Activated naive CD8-positive, alpha-beta T cell treated with anti-CD3 and anti-CD28 coated beads for 36 hours (primary cell): ENCODE measurements around the gene DYNLL1. TPM values are rescaled to one million over a fixed set of nuclear protein-coding genes. Genes with fewer than 3 reads are reported as not detected.
"Not testable (repeated sequence)": the region's sequence is repeated elsewhere in the genome, so short reads cannot be mapped to it uniquely, and the experiment has no call there.

Experiments used
- DNase-seq: peaks from one replicate; pipeline ENCODE4 v3.0.0; 2021
- H3K27ac Mint-ChIP-seq: one replicate; pipeline ENCODE4 v1.8.0; 2022; ENCODE audit warnings: mild to moderate bottlenecking, moderate library complexity, mixed read lengths
- H3K27me3 Mint-ChIP-seq: one replicate; pipeline ENCODE4 v1.8.0; 2022; ENCODE audit warnings: mild to moderate bottlenecking, mixed read lengths
- H3K36me3 Mint-ChIP-seq: one replicate; pipeline ENCODE4 v1.8.0; 2021; ENCODE audit warnings: mild to moderate bottlenecking, mixed read lengths
- H3K4me1 Mint-ChIP-seq: one replicate; pipeline ENCODE4 v1.8.0; 2021; ENCODE audit warnings: mixed read lengths
- H3K4me3 Mint-ChIP-seq: one replicate; pipeline ENCODE4 v1.8.0; 2022; ENCODE audit warnings: mild to moderate bottlenecking, moderate library complexity, mixed read lengths
- H3K9me3 Mint-ChIP-seq: one replicate; pipeline ENCODE4 v1.8.0; 2022; ENCODE audit warnings: mixed read lengths
- total RNA-seq, 2 experiments: library from RNA; stranded (reverse); gene quantifications; one replicate each; pipeline ENCODE4 v1.2.3, GENCODE V29; 2021

Gene DYNLL1
- total RNA-seq, result 100 to 1,000 TPM; 214 to 226 TPM

- no peaks in the 10 kb centered on the region for H3K27me3 Mint-ChIP-seq
- H3K4me1 Mint-ChIP-seq, result peaks cover 22% of the 10 kb centered on the region
- H3K4me3 Mint-ChIP-seq, result peak within 1 kb of the TSS; percentile 97
- peak; percentile 98 for DNase-seq
- no peaks in the 10 kb centered on the region for H3K9me3 Mint-ChIP-seq
- H3K27ac Mint-ChIP-seq, result peak within 1 kb of the TSS; percentile 91
- peaks cover 26% of the 10 kb centered on the region for H3K36me3 Mint-ChIP-seq
Measured at GRCh38 chr12:120495731-120496412, at the start of gene DYNLL1. DYNLL1 (plus strand) TSS chr12:120496113; CDS start chr12:120496422, 309 bp downstream.

- H3K4me3 Mint-ChIP-seq, result peak overlapping the region; percentile 95
- DNase-seq, H3K27me3 Mint-ChIP-seq, H3K9me3 Mint-ChIP-seq: not testable (repeated sequence)
- H3K27ac Mint-ChIP-seq, result peak overlapping the region; percentile 95
- H3K4me1 Mint-ChIP-seq, result peaks cover 36% of the 10 kb centered on the region
- H3K36me3 Mint-ChIP-seq, result peaks cover 28% of the 10 kb centered on the region
Measured at GRCh38 chr12:120446844-120447178, 49.1 kb upstream of the DYNLL1 start.

DNA sequence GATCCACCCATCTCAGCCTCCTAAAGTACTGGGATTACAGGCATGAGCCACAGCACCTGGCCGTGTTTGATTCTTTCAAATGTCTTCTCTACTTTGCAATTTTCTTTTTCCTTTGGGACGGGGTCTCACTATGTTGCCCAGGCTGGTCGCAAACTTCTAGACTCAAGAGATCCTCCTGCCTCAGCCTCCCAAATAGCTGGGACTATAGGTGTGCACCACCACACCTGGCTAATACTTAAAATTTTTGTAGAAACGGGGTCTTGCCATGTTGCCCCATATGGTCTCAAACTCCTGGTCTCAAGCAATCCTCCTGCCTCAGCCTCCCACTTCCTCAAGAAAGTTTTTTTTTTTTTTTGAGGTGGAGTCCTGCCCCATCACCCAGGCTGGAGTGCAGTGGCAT, 47.9 kb upstream of the DYNLL1 start:
- peak overlapping the region; percentile 95 for H3K4me3 Mint-ChIP-seq
- peaks cover 28% of the 10 kb centered on the region for H3K36me3 Mint-ChIP-seq
- H3K27me3 Mint-ChIP-seq, result no peaks in the 10 kb centered on the region
- H3K27ac Mint-ChIP-seq, result no peak overlapping the region
- DNase-seq, result no peak
- H3K4me1 Mint-ChIP-seq, result peaks cover 32% of the 10 kb centered on the region
- H3K9me3 Mint-ChIP-seq, result no peaks in the 10 kb centered on the region

DNA sequence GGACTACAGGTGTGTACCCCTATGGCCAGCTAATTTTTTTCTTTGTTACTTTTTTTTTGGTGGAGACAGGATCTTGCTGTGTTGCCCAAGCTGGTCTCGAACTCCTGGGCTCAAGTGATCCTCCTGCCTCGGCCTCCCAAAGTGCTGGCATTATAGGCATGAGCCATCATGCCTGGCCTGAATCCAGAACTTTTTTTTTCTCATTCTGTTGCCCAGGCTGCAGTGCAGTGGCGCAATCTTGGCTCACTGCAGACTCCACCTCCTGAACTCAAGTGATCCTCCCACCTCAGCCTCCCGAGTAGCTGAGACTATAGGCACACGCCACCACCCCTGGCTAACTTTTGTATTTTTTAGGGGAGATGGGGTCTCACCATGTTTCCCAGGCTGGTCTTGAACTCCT, 43.4 kb upstream of the DYNLL1 start:
- H3K4me1 Mint-ChIP-seq, result peaks cover 13% of the 10 kb centered on the region

DNA sequence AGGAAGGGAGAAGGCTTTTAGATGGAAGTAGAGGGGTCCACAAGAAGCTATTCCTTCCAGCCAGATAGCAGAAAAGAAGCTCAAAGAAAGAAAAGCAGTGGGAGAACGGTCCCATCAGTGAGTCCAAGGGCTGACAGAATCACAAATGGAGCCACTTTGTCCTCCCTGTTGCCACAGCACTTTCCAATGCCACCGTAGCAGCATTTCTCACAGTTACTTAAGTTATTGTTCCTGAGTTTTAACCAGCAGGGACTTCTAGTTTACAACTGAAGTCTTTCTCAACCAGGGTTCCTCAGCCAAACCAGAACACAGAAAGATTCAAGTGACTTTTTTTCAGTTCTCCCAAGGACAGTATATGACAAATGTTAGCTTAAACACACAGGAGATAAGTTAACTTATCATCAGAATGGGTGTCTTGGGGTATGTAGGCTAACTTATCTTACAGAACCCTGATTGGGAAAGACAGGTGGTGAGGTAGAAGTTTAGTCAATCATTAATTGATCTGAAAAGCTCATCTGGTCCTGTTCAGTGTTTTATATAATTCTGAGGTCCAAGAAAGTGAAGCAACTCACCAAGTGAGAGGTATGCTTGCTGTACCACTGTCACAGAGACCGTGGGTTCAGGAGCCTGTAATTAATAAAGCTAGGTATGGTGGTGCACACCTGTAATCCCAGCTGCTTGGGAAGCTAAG, 42.7 kb upstream of the DYNLL1 start:
- H3K36me3 Mint-ChIP-seq, result peaks cover 25% of the 10 kb centered on the region
- DNase-seq, result no peak
- H3K27me3 Mint-ChIP-seq, result no peaks in the 10 kb centered on the region
- H3K9me3 Mint-ChIP-seq, result no peaks in the 10 kb centered on the region
- peaks cover 6% of the 10 kb centered on the region for H3K4me1 Mint-ChIP-seq
- H3K4me3 Mint-ChIP-seq, result no peak overlapping the region
- peak overlapping the region; percentile 48 for H3K27ac Mint-ChIP-seq

More for the DNA sequence above, 43.4 kb upstream of the DYNLL1 start:
- DNase-seq, H3K27me3 Mint-ChIP-seq, H3K27ac Mint-ChIP-seq, H3K9me3 Mint-ChIP-seq, H3K4me3 Mint-ChIP-seq: not testable (repeated sequence)
- peaks cover 29% of the 10 kb centered on the region for H3K36me3 Mint-ChIP-seq

DNA sequence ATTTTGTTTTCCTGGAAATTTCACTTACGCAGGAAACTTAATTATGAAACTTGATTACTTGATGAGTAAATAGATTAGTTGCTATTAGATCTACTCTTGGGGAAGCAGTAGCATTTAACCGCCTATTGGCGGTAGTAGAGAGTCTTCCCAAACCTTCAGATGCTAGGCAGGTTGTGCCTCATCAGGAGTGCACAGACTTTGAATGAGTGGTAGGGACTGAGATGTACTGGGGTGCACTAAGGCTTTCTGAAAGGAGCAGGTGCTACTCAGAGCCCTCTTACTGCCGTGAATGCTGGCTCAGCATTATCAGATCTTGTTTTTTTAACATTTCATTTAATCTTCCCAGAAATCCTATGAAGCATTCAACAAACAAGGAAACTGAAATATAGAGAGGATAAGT, 41.9 kb upstream of the DYNLL1 start:
- Mint-ChIP-seq H3K9me3 (no peaks in the 10 kb centered on the region), H3K4me1 (peaks cover 6% of the 10 kb centered on the region), H3K4me3 (no peak overlapping the region), H3K27ac (peak overlapping the region; percentile 48), H3K27me3 (no peaks in the 10 kb centered on the region), H3K36me3 (peaks cover 27% of the 10 kb centered on the region)
- no peak for DNase-seq

DNA sequence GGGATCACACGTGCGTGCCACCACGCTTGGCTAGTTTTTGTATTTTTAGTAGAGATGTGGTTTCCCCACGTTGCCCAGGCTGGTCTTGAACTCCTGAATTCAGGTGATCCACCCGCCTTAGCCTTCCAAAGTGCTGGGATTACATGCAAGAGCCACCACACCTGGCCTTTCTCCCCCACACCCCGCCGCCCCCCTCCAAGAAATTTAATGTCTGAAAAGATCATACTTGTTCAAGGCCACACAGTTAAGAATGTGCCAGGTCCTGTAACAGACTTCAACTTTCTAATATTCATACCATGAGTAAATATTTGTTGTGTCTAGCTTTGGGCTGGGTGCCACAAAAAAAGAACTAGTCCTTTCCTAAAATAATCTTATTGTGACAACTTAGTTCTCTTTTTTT, 40.6 kb upstream of the DYNLL1 start:
- H3K9me3 Mint-ChIP-seq, result no peaks in the 10 kb centered on the region
- peaks cover 3% of the 10 kb centered on the region for H3K4me1 Mint-ChIP-seq
- H3K27me3 Mint-ChIP-seq, result no peaks in the 10 kb centered on the region
- no peak overlapping the region for H3K27ac Mint-ChIP-seq
- peaks cover 26% of the 10 kb centered on the region for H3K36me3 Mint-ChIP-seq
- H3K4me3 Mint-ChIP-seq, result no peak overlapping the region
- no peak for DNase-seq

- peak overlapping the region; percentile 21 for H3K27ac Mint-ChIP-seq
Measured at GRCh38 chr12:120457133-120457532, 38.8 kb upstream of the DYNLL1 start.

DNA sequence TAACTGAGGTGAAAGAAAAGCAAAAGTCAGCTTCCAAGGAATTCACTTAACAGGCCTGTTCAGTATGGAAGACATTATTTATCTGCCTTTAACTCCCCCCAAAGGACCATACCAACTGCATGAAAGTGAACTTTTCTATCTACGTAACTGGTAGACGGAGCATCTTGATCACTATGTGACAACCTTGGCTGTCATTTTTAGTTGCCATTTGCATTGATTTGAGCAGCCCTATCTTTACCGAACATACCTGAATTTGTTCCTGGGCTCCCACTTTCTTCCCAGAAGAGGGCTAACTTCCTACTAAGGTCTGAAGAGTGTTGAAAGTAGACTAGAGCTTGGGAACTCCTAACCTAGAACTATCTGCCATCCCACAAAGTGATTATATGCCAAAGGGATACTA, 35.8 kb upstream of the DYNLL1 start:
- Mint-ChIP-seq H3K4me3 (no peak overlapping the region), H3K27ac (peak overlapping the region; percentile 35), H3K27me3 (no peaks in the 10 kb centered on the region), H3K4me1 (peaks cover 9% of the 10 kb centered on the region), H3K36me3 (peaks cover 24% of the 10 kb centered on the region), H3K9me3 (no peaks in the 10 kb centered on the region)
- DNase-seq, result no peak

More at GRCh38 chr12:120457133-120457532, 38.8 kb upstream of the DYNLL1 start:
- Mint-ChIP-seq H3K36me3 (peaks cover 27% of the 10 kb centered on the region), H3K27me3 (no peaks in the 10 kb centered on the region), H3K9me3 (no peaks in the 10 kb centered on the region), H3K4me1 (peaks cover 3% of the 10 kb centered on the region), H3K4me3 (no peak overlapping the region)
- DNase-seq, result no peak

DNA sequence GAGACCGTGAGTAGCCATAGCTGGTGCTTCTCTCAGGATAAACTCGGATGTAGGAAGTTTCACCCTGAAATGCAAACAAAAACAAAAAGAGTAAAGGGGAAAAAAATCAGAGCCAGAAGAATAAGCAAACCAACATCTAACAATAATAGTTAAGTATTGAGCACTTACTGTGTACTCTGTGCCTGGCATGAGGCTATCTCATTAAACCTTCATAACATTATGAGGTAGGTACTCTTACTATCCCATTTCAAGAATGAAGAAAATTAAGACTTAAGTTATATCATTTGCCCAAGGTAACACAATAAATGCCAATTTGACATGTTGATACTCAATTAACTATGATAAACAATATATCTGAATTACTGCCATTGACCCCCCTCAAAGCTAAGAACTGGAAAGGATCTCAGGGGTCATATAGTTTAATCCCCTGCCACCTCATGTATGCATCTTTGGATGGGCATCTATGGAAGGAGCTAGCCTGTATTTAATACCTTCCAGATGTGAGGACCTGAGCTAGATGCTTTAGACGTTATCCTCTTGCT, 33.7 kb upstream of the DYNLL1 start:
- Mint-ChIP-seq H3K9me3 (no peaks in the 10 kb centered on the region), H3K27me3 (no peaks in the 10 kb centered on the region), H3K4me3 (no peak overlapping the region), H3K4me1 (peaks cover 25% of the 10 kb centered on the region), H3K27ac (peak overlapping the region; percentile 4), H3K36me3 (peaks cover 22% of the 10 kb centered on the region)
- no peak for DNase-seq

DNA sequence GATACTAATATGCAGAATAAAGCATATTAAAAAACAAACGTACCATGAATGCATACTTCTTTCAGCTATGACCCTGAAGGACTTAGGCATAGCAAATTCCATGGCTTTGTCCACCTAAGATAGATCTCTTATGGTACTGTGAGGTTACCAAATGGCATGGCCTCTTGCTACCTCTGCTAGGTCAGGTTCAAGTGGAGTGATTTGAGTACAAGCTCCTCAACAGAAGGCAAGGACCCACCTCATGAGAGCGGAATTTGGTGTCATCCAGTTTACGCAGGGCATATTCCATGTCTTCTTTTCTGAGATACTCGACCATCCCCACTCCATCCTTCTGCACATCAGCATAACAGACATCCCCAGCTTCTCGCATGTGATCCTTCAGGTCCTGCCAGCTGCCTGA, 32.2 kb upstream of the DYNLL1 start:
- Mint-ChIP-seq H3K27me3 (no peaks in the 10 kb centered on the region), H3K4me1 (peaks cover 34% of the 10 kb centered on the region), H3K9me3 (no peaks in the 10 kb centered on the region), H3K4me3 (no peak overlapping the region), H3K27ac (no peak overlapping the region), H3K36me3 (peaks cover 31% of the 10 kb centered on the region)
- no peak for DNase-seq

GRCh38 chr12:120465756-120466155, 30.2 kb upstream of the DYNLL1 start:
- Mint-ChIP-seq H3K4me3 (no peak overlapping the region), H3K36me3 (peaks cover 26% of the 10 kb centered on the region), H3K9me3 (no peaks in the 10 kb centered on the region), H3K27me3 (no peaks in the 10 kb centered on the region), H3K27ac (no peak overlapping the region), H3K4me1 (peaks cover 37% of the 10 kb centered on the region)
- no peak for DNase-seq

- Mint-ChIP-seq H3K36me3 (peaks cover 25% of the 10 kb centered on the region), H3K4me1 (peaks cover 41% of the 10 kb centered on the region), H3K4me3 (no peak overlapping the region), H3K27ac (peak overlapping the region; percentile 58), H3K9me3 (no peaks in the 10 kb centered on the region), H3K27me3 (no peaks in the 10 kb centered on the region)
- DNase-seq, result peak; percentile 37
Measured at GRCh38 chr12:120466560-120467315, 29.2 kb upstream of the DYNLL1 start.

DNA sequence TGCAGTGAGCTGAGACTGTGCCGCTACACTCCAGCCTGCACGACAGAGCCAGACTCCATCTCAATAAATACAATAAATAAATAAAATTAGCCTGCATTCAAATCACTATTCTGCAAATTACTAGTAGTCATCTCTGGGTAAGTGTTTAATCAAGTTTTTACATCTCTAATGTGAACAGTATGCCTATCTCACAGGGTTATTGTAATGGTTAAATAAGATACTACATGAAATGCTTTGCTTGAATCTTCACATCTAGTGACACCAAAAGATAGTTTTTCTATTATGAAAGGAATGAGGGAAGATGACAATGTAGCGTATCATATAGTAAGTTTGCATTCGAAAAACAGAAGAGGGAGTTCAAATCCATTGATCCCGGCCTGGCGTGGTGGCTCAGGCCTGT, 28.5 kb upstream of the DYNLL1 start:
- peak overlapping the region; percentile 7 for H3K27ac Mint-ChIP-seq
- H3K4me1 Mint-ChIP-seq, result peaks cover 41% of the 10 kb centered on the region
- peak overlapping the region; percentile 95 for H3K4me3 Mint-ChIP-seq
- peaks cover 23% of the 10 kb centered on the region for H3K36me3 Mint-ChIP-seq
- DNase-seq, result no peak
- no peaks in the 10 kb centered on the region for H3K27me3 Mint-ChIP-seq
- no peaks in the 10 kb centered on the region for H3K9me3 Mint-ChIP-seq

DNA sequence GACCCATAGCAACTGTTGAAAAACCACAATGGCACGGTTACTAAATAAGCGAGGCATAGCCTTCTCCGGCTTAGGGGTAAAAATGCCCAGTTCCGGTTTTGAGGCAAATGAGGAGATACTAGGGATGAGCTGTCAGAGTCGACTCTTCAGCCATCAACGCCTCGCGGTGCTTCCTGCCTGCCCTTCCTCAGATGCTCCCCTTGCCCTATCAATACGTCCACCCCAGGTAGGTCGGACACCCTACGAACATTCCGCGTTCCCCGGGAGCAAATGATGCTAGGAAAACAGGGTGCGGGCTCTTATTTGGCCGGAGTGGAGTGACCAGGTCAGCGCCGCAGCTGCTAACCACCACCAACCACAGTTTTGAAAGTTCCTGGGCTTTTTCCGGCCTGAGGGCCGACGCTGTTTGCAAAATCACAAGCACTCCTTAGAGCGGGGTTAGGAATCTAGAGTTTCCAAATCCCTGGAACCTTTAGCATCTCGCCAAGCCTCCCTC, 27.5 kb upstream of the DYNLL1 start:
- peak; percentile 26 for DNase-seq
- H3K4me1 Mint-ChIP-seq, result peaks cover 41% of the 10 kb centered on the region
- H3K36me3 Mint-ChIP-seq, result peaks cover 22% of the 10 kb centered on the region
- H3K27ac Mint-ChIP-seq, result peak overlapping the region; percentile 87
- H3K9me3 Mint-ChIP-seq, result no peaks in the 10 kb centered on the region
- H3K4me3 Mint-ChIP-seq, result peak overlapping the region; percentile 95
- no peaks in the 10 kb centered on the region for H3K27me3 Mint-ChIP-seq
